IPS-15b (cell line): ENCODE data around the gene BORCS6.

Experiments
- H3K27me3 ChIP-seq: one replicate; pipeline ENCODE4 v1.6.1; 2013; ENCODE audit warnings: low read length; ENCODE audit not compliant: control insufficient read depth, insufficient read depth
- H3K36me3 ChIP-seq: one replicate; pipeline ENCODE4 v1.6.1; 2013; ENCODE audit warnings: low read length; ENCODE audit not compliant: control insufficient read depth, insufficient read depth
- H3K4me1 ChIP-seq: one replicate; pipeline ENCODE4 v1.6.1; 2013; ENCODE audit warnings: mild to moderate bottlenecking, low read length; ENCODE audit not compliant: control insufficient read depth, insufficient read depth
- H3K4me3 ChIP-seq: one replicate; pipeline ENCODE4 v1.5.1; 2013; ENCODE audit warnings: low read depth, low read length
- H3K9ac ChIP-seq: one replicate; pipeline ENCODE4 v1.6.1; 2013; ENCODE audit warnings: low read depth, mild to moderate bottlenecking, low read length
- H3K9me3 ChIP-seq: one replicate; pipeline ENCODE4 v1.6.1; 2013; ENCODE audit warnings: mild to moderate bottlenecking, low read length; ENCODE audit not compliant: control insufficient read depth, insufficient read depth

BORCS6 gene

GRCh38 chr17:8189711-8190477, at the start of gene BORCS6:
TSS of gene BORCS6 (minus strand) at chr17:8190180. CDS start at chr17:8190140, 40 bp downstream.
- no peaks in the 10 kb centered on the region for H3K9me3 ChIP-seq
- H3K36me3 ChIP-seq, result peaks cover 3% of the 10 kb centered on the region
- H3K4me3 ChIP-seq, result peak within 1 kb of the TSS; percentile 76
- H3K27me3 ChIP-seq, result peaks cover 19% of the 10 kb centered on the region
- no peak within 1 kb of the TSS for H3K9ac ChIP-seq
- peaks cover 14% of the 10 kb centered on the region for H3K4me1 ChIP-seq

- no peaks in the 10 kb centered on the region for H3K27me3 ChIP-seq
- H3K9me3 ChIP-seq, result no peaks in the 10 kb centered on the region
- no peak overlapping the region for H3K9ac ChIP-seq
- H3K4me1 ChIP-seq, result no peaks in the 10 kb centered on the region
- peaks cover 28% of the 10 kb centered on the region for H3K36me3 ChIP-seq
- no peak overlapping the region for H3K4me3 ChIP-seq
These were observed 47.9 kb upstream of the BORCS6 start for GRCh38 chr17:8237886-8238285.

GRCh38 chr17:8237175-8237574, 47.2 kb upstream of the BORCS6 start:
- Histone ChIP-seq H3K9ac (no peak overlapping the region), H3K9me3 (no peaks in the 10 kb centered on the region), H3K27me3 (no peaks in the 10 kb centered on the region), H3K36me3 (peaks cover 34% of the 10 kb centered on the region), H3K4me3 (no peak overlapping the region), H3K4me1 (no peaks in the 10 kb centered on the region)

GRCh38 chr17:8235676-8236075, 45.7 kb upstream of the BORCS6 start:
- H3K36me3 ChIP-seq, result peaks cover 48% of the 10 kb centered on the region
- H3K4me1 ChIP-seq, result no peaks in the 10 kb centered on the region
- no peak overlapping the region for H3K9ac ChIP-seq
- no peaks in the 10 kb centered on the region for H3K27me3 ChIP-seq
- H3K9me3 ChIP-seq, result no peaks in the 10 kb centered on the region
- H3K4me3 ChIP-seq, result no peak overlapping the region

- H3K4me1 ChIP-seq, result no peaks in the 10 kb centered on the region
- H3K9me3 ChIP-seq, result no peaks in the 10 kb centered on the region
- H3K27me3 ChIP-seq, result no peaks in the 10 kb centered on the region
- H3K9ac ChIP-seq, result no peak overlapping the region
- H3K4me3 ChIP-seq, result no peak overlapping the region
- H3K36me3 ChIP-seq, result peaks cover 53% of the 10 kb centered on the region
These were observed 44.6 kb upstream of the BORCS6 start for GRCh38 chr17:8234361-8235270.

- H3K27me3 ChIP-seq, result no peaks in the 10 kb centered on the region
- no peak overlapping the region for H3K4me3 ChIP-seq
- peaks cover 54% of the 10 kb centered on the region for H3K36me3 ChIP-seq
- H3K9me3 ChIP-seq, result no peaks in the 10 kb centered on the region
- no peak overlapping the region for H3K9ac ChIP-seq
- peaks cover 8% of the 10 kb centered on the region for H3K4me1 ChIP-seq
These were observed 41.7 kb upstream of the BORCS6 start for GRCh38 chr17:8231701-8232100.

- Histone ChIP-seq H3K27me3 (no peaks in the 10 kb centered on the region), H3K9me3 (no peaks in the 10 kb centered on the region), H3K9ac (peak overlapping the region; percentile 29), H3K36me3 (peaks cover 29% of the 10 kb centered on the region), H3K4me3 (peak overlapping the region; percentile 76), H3K4me1 (peaks cover 8% of the 10 kb centered on the region)
These were observed 37.2 kb upstream of the BORCS6 start for GRCh38 chr17:8227238-8227581.

GRCh38 chr17:8226536-8227237, 36.7 kb upstream of the BORCS6 start:
- H3K4me3 ChIP-seq, result peak overlapping the region; percentile 76
- H3K4me1 ChIP-seq, result peaks cover 8% of the 10 kb centered on the region
- H3K36me3 ChIP-seq, result peaks cover 24% of the 10 kb centered on the region
- no peaks in the 10 kb centered on the region for H3K27me3 ChIP-seq
- no peaks in the 10 kb centered on the region for H3K9me3 ChIP-seq
- H3K9ac ChIP-seq, result peak overlapping the region; percentile 29

- no peak overlapping the region for H3K9ac ChIP-seq
These were observed 36.0 kb upstream of the BORCS6 start for GRCh38 chr17:8225813-8226535.

GRCh38 chr17:8224891-8225812, 35.2 kb upstream of the BORCS6 start:
- H3K36me3 ChIP-seq, result peaks cover 15% of the 10 kb centered on the region

More at GRCh38 chr17:8225813-8226535, 36.0 kb upstream of the BORCS6 start:
- Histone ChIP-seq H3K36me3 (peaks cover 17% of the 10 kb centered on the region), H3K9me3 (no peaks in the 10 kb centered on the region), H3K4me1 (peaks cover 8% of the 10 kb centered on the region), H3K4me3 (peak overlapping the region; percentile 76), H3K27me3 (no peaks in the 10 kb centered on the region)

More at GRCh38 chr17:8224891-8225812, 35.2 kb upstream of the BORCS6 start:
- H3K4me1 ChIP-seq, result peaks cover 8% of the 10 kb centered on the region
- H3K9ac ChIP-seq, result no peak overlapping the region
- H3K4me3 ChIP-seq, result no peak overlapping the region
- no peaks in the 10 kb centered on the region for H3K27me3 ChIP-seq
- no peaks in the 10 kb centered on the region for H3K9me3 ChIP-seq
